HepG2 (cell line): ENCODE data around the gene PRR19. TPM values are rescaled to one million over a fixed set of nuclear protein-coding genes. Genes with fewer than 3 reads are reported as not detected.

Experiments used
- ARNT ChIP-seq: fragments of 450-650 bp; IDR thresholded peaks from 2 replicates; pipeline ENCODE4 v1.6.1; 2017
- DPF2 ChIP-seq: sonication (generic); formaldehyde crosslinking; IDR thresholded peaks from 2 replicates; pipeline ENCODE4 v1.4.0; 2020; ENCODE audit warnings: mild to moderate bottlenecking, low read depth, missing genetic modification reagents, borderline replicate concordance
- IKZF1 ChIP-seq: fragments of 450-650 bp; IDR thresholded peaks from 2 replicates; pipeline ENCODE4 v1.7.1; 2016
- NAIF1 ChIP-seq: sonication (generic); formaldehyde crosslinking; IDR thresholded peaks from 2 replicates; pipeline ENCODE4 v1.5.0; 2020; ENCODE audit warnings: mild to moderate bottlenecking, missing genetic modification reagents, borderline replicate concordance
- NONO ChIP-seq, 2 experiments: fragments of 450-650 bp in 1 of 2; sonication (generic) in 1 of 2; formaldehyde crosslinking in 1 of 2; IDR thresholded peaks in 1 of 2; conservative IDR thresholded peaks in 1 of 2; 2 replicates each; pipeline versions ENCODE4 v1.6.1 to v1.8.0; 2017 to 2022; ENCODE audit warnings: mild to moderate bottlenecking in 1 of 2, missing genetic modification reagents in 1 of 2, moderate library complexity in 1 of 2
- SALL1 ChIP-seq: sonication (generic); formaldehyde crosslinking; IDR thresholded peaks from 2 replicates; pipeline ENCODE4 v1.8.0; 2022; ENCODE audit warnings: mild to moderate bottlenecking, missing genetic modification reagents
- SALL2 ChIP-seq: sonication (generic); formaldehyde crosslinking; IDR thresholded peaks from 2 replicates; pipeline ENCODE4 v1.8.1; 2023; ENCODE audit warnings: mild to moderate bottlenecking, missing genetic modification reagents, inconsistent platforms
- SAP130 ChIP-seq: IDR thresholded peaks from 2 replicates; pipeline ENCODE4 v1.6.1; 2016; ENCODE audit warnings: low read depth
- ZFP62 ChIP-seq: sonication (generic); formaldehyde crosslinking; IDR thresholded peaks from 2 replicates; pipeline ENCODE4 v1.4.0; 2020; ENCODE audit warnings: missing genetic modification reagents
- ZNF207 ChIP-seq: fragments of 450-650 bp; IDR thresholded peaks from 2 replicates; pipeline ENCODE4 v1.6.1; 2016; ENCODE audit warnings: antibody characterized with exemption, borderline replicate concordance
- ZNF431 ChIP-seq: sonication (generic); formaldehyde crosslinking; IDR thresholded peaks from 2 replicates; pipeline ENCODE4 v1.9.0; 2022; ENCODE audit warnings: missing genetic modification reagents, low read depth, mild to moderate bottlenecking, borderline replicate concordance
- ZNF746 ChIP-seq: sonication (generic); formaldehyde crosslinking; IDR thresholded peaks from 2 replicates; pipeline ENCODE4 v1.8.0; 2022; ENCODE audit warnings: mild to moderate bottlenecking, missing genetic modification reagents
- polyA plus RNA-seq, 8 experiments: library from polyadenylated mRNA; depleted of rRNA in 3 of 8; stranded (reverse) in 7 of 8; unstranded in 1 of 8; fragments of >200 nt; fragmentation: Illumina TruSeq in 4 of 8; extraction: Trizol in 4 of 8; gene quantifications; 2 replicates each; pipeline versions ENCODE4 v1.2.1 to v1.2.3, GENCODE V29; 2011 to 2016; ENCODE audit warnings: low read depth in 4 of 8, missing spikeins in 1 of 8, mixed read lengths in 1 of 8; ENCODE audit not compliant: insufficient read depth in 1 of 8
- total RNA-seq, 5 experiments: library from RNA; depleted of rRNA; stranded (reverse); fragments of >200 nt; fragmentation: Illumina TruSeq; extraction: Trizol; gene quantifications; 2 replicates each; pipeline ENCODE4 v1.2.3, GENCODE V29; 2016; ENCODE audit warnings: low read depth in 1 of 5
- TF ChIP-seq, protein P1 (sequence below): sonication (generic); formaldehyde crosslinking; IDR thresholded peaks from 2 replicates; pipeline ENCODE4 v1.5.0; 2020; ENCODE audit warnings: mild to moderate bottlenecking, missing genetic modification reagents, borderline replicate concordance
- TF ChIP-seq, protein P2 (sequence below): sonication (generic); formaldehyde crosslinking; conservative IDR thresholded peaks from 2 replicates; pipeline ENCODE4 v1.5.0; 2020; ENCODE audit warnings: missing genetic modification reagents
- TF ChIP-seq, protein P3 (sequence below): sonication (generic); formaldehyde crosslinking; IDR thresholded peaks from 2 replicates; pipeline ENCODE4 v1.4.0; 2020; ENCODE audit warnings: missing genetic modification reagents, mild to moderate bottlenecking, borderline replicate concordance

The PRR19 gene
- total and polyA plus RNA-seq, 2 of the 13 experiments (the other 11 are each of a cell fraction or from before 2014, with no cell fraction given): 0.21 to 0.33 TPM

DNA sequence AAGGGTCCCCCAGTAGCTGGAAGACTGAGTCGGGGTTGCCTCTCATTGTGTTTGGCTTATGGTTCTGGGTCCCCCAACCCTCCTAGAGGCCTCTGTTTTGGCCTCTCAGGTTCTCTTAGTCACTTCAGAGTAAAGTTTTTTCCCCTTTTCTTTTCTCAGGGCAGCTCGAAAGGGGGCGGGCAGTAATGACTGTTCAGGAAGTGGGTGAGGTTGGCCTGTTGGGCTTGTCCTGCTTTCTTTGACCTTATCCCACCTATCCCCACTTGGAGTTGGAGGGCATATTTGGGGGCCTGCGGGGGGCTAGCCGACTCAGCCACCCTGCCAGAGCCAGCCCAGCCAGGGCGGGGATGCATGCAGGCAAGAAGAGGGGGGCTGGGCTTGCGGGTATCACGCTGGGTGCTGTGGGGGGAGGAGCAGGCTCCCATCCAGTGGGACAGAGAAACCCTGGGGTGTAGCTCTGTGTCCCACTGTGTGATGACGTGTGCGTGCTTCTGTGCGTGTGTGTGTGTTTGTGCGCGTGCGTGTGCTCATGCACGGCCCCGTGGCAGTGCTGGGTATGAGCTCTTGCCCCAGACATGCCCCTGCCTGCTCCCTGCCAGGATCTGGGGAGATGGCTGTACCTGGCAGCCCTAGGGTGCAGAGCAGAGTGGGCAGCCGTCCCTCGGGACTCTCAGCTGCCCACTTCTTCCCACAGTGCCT, 31.4 kb upstream of the PRR19 start (continued):
- TF ChIP-seq, protein P1, sequence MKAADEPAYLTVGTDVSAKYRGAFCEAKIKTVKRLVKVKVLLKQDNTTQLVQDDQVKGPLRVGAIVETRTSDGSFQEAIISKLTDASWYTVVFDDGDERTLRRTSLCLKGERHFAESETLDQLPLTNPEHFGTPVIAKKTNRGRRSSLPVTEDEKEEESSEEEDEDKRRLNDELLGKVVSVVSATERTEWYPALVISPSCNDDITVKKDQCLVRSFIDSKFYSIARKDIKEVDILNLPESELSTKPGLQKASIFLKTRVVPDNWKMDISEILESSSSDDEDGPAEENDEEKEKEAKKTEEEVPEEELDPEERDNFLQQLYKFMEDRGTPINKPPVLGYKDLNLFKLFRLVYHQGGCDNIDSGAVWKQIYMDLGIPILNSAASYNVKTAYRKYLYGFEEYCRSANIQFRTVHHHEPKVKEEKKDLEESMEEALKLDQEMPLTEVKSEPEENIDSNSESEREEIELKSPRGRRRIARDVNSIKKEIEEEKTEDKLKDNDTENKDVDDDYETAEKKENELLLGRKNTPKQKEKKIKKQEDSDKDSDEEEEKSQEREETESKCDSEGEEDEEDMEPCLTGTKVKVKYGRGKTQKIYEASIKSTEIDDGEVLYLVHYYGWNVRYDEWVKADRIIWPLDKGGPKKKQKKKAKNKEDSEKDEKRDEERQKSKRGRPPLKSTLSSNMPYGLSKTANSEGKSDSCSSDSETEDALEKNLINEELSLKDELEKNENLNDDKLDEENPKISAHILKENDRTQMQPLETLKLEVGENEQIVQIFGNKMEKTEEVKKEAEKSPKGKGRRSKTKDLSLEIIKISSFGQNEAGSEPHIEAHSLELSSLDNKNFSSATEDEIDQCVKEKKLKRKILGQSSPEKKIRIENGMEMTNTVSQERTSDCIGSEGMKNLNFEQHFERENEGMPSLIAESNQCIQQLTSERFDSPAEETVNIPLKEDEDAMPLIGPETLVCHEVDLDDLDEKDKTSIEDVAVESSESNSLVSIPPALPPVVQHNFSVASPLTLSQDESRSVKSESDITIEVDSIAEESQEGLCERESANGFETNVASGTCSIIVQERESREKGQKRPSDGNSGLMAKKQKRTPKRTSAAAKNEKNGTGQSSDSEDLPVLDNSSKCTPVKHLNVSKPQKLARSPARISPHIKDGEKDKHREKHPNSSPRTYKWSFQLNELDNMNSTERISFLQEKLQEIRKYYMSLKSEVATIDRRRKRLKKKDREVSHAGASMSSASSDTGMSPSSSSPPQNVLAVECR: peak; percentile 47; the same call in 1 of the 2 replicates
- no peak for TF ChIP-seq ZNF746 (CRISPR knock-in tag)
- no peak for TF ChIP-seq IKZF1
- TF ChIP-seq NAIF1: no peak
- peak; percentile 21; the same call in 1 of the 2 replicates for TF ChIP-seq SALL1
- no peak for TF ChIP-seq ZNF431 (CRISPR knock-in tag)
- no peak for TF ChIP-seq SAP130 (CRISPR knock-in tag)
- TF ChIP-seq NONO (IDR thresholded peaks at IDR 0.05): no peak
- 0 out of 2 replicates have a peak, but pooled peaks have one; percentile 1 for TF ChIP-seq NONO (CRISPR knock-in tag; conservative IDR thresholded peaks at IDR 0.05)
- TF ChIP-seq ARNT: no peak
- no peak for TF ChIP-seq ZFP62 (CRISPR knock-in tag)
- 0 out of 2 replicates have a peak, but pooled peaks have one; percentile 10 for TF ChIP-seq DPF2 (CRISPR knock-in tag)
- TF ChIP-seq ZNF207: no peak
- TF ChIP-seq, protein P2, sequence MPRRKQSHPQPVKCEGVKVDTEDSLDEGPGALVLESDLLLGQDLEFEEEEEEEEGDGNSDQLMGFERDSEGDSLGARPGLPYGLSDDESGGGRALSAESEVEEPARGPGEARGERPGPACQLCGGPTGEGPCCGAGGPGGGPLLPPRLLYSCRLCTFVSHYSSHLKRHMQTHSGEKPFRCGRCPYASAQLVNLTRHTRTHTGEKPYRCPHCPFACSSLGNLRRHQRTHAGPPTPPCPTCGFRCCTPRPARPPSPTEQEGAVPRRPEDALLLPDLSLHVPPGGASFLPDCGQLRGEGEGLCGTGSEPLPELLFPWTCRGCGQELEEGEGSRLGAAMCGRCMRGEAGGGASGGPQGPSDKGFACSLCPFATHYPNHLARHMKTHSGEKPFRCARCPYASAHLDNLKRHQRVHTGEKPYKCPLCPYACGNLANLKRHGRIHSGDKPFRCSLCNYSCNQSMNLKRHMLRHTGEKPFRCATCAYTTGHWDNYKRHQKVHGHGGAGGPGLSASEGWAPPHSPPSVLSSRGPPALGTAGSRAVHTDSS (CRISPR knock-in tag): no peak
- no peak for TF ChIP-seq SALL2 (CRISPR knock-in tag)
- TF ChIP-seq, protein P3, sequence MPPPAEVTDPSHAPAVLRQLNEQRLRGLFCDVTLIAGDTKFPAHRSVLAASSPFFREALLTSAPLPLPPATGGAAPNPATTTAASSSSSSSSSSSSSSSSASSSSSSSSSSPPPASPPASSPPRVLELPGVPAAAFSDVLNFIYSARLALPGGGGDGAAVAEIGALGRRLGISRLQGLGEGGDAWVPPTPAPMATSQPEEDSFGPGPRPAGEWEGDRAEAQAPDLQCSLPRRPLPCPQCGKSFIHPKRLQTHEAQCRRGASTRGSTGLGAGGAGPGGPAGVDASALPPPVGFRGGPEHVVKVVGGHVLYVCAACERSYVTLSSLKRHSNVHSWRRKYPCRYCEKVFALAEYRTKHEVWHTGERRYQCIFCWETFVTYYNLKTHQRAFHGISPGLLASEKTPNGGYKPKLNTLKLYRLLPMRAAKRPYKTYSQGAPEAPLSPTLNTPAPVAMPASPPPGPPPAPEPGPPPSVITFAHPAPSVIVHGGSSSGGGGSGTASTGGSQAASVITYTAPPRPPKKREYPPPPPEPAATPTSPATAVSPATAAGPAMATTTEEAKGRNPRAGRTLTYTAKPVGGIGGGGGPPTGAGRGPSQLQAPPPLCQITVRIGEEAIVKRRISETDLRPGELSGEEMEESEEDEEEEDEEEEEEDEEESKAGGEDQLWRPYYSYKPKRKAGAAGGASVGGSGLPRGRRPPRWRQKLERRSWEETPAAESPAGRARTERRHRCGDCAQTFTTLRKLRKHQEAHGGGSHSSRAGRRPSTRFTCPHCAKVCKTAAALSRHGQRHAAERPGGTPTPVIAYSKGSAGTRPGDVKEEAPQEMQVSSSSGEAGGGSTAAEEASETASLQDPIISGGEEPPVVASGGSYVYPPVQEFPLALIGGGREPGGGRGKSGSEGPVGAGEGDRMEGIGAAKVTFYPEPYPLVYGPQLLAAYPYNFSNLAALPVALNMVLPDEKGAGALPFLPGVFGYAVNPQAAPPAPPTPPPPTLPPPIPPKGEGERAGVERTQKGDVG (CRISPR knock-in tag): peak; percentile 35; the same call in 1 of the 2 replicates
